NCI-H460 (cell line): ENCODE data around the gene CDH11. TPM values are rescaled to one million over a fixed set of nuclear protein-coding genes. Genes with fewer than 3 reads are reported as not detected.

Experiments
- DNase-seq: peaks from one replicate; pipeline ENCODE4 v3.0.0-alpha.2; 2016; ENCODE audit warnings: low read depth; ENCODE audit errors: extremely low read depth
- total RNA-seq: library from RNA; depleted of rRNA; stranded (reverse); fragments of >200 nt; shearing (Covaris generic); gene quantifications from 2 replicates; pipeline ENCODE4 v1.2.3, GENCODE V29; 2014

The CDH11 gene
- total RNA-seq, 1 experiment from 2014 or later = 1,616 TPM

- no peak for DNase-seq
These were observed 50.2 kb downstream of the CDH11 start for GRCh38 chr16:65071433-65072311.

- peak; percentile 96 for DNase-seq
These were observed 50.9 kb downstream of the CDH11 start for GRCh38 chr16:65070831-65071432.

- no peak for DNase-seq
These were observed 52.1 kb downstream of the CDH11 start for GRCh38 chr16:65069766-65070165.

- DNase-seq = peak; percentile 71
These were observed 52.8 kb downstream of the CDH11 start for GRCh38 chr16:65069065-65069464.

GRCh38 chr16:65068151-65068740, 53.6 kb downstream of the CDH11 start:
- peak; percentile 52 for DNase-seq

- DNase-seq = no peak
These were observed 55.2 kb downstream of the CDH11 start for GRCh38 chr16:65066651-65067050.

GRCh38 chr16:65065031-65065430, 56.8 kb downstream of the CDH11 start:
- no peak for DNase-seq

GRCh38 chr16:65064131-65064530, 57.7 kb downstream of the CDH11 start:
- DNase-seq = no peak

GRCh38 chr16:65062736-65063583, 58.9 kb downstream of the CDH11 start:
- no peak for DNase-seq

- no peak for DNase-seq
These were observed 59.8 kb downstream of the CDH11 start for GRCh38 chr16:65061935-65062518.

GRCh38 chr16:65061263-65061662, 60.6 kb downstream of the CDH11 start:
- no peak for DNase-seq

- DNase-seq = no peak
These were observed 62.4 kb downstream of the CDH11 start for GRCh38 chr16:65059406-65059980.

GRCh38 chr16:65057184-65057583, 64.7 kb downstream of the CDH11 start:
- no peak for DNase-seq

- no peak for DNase-seq
These were observed 67.4 kb downstream of the CDH11 start for GRCh38 chr16:65054457-65054856.

GRCh38 chr16:65049679-65050078, 72.2 kb downstream of the CDH11 start:
- DNase-seq = no peak

GRCh38 chr16:65045961-65046360, 75.9 kb downstream of the CDH11 start:
- no peak for DNase-seq

- DNase-seq = no peak
These were observed 77.0 kb downstream of the CDH11 start for GRCh38 chr16:65044873-65045272.

GRCh38 chr16:65044026-65044425, 77.8 kb downstream of the CDH11 start:
- DNase-seq = no peak

- DNase-seq = no peak
These were observed 79.2 kb downstream of the CDH11 start for GRCh38 chr16:65042438-65043365.
